Measurements from ENCODE around the gene TBP.

Gene TBP

DNA sequence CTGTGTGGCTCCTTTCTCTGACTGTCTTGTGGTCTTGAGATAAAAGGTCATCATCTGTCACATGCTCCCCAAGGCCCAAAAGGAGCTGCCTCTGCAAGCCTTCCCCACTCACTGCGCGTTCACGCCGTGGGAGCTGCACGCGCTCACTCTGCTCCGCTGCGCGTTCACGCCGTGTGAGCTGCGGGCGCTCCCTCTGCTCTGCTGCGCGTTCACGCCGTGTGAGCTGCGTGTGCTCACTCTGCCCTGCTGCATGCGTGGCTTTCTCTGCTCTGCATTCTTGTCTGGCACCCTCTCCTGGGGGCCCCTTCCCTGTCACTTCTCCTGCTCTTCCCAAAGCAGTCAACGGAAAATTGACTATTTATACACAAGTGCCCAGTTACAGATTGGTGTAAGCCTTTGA is 43.5 kb upstream of the TBP start:
- H3K27ac ChIP-seq (ENCODE audit: low read depth, low read length): no peak overlapping the region
- TF ChIP-seq, protein P1, sequence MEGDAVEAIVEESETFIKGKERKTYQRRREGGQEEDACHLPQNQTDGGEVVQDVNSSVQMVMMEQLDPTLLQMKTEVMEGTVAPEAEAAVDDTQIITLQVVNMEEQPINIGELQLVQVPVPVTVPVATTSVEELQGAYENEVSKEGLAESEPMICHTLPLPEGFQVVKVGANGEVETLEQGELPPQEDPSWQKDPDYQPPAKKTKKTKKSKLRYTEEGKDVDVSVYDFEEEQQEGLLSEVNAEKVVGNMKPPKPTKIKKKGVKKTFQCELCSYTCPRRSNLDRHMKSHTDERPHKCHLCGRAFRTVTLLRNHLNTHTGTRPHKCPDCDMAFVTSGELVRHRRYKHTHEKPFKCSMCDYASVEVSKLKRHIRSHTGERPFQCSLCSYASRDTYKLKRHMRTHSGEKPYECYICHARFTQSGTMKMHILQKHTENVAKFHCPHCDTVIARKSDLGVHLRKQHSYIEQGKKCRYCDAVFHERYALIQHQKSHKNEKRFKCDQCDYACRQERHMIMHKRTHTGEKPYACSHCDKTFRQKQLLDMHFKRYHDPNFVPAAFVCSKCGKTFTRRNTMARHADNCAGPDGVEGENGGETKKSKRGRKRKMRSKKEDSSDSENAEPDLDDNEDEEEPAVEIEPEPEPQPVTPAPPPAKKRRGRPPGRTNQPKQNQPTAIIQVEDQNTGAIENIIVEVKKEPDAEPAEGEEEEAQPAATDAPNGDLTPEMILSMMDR (IDR thresholded peaks at IDR 0.05; ENCODE audit: low read depth, low read length, poor library complexity, severe bottlenecking): no peak
- TF ChIP-seq EZH2phosphoT487 (IDR thresholded peaks at IDR 0.05; ENCODE audit: borderline replicate concordance, low read length): no peak
- no peaks in the 10 kb centered on the region for H3K36me3 ChIP-seq (ENCODE audit: control insufficient read depth, low read length)
- no peaks in the 10 kb centered on the region for H3K79me2 ChIP-seq (ENCODE audit: control insufficient read depth, low read length)
- no peaks in the 10 kb centered on the region for H4K20me1 ChIP-seq (ENCODE audit: control insufficient read depth, insufficient read depth, low read depth, low read length)
- H3K4me1 ChIP-seq (ENCODE audit: control insufficient read depth, low read length): no peaks in the 10 kb centered on the region
- no peaks in the 10 kb centered on the region for H3K9me2 ChIP-seq (replicated peaks; ENCODE audit: control insufficient read depth, low read length)
- H3K4me3 ChIP-seq (ENCODE audit: low read length): no peak overlapping the region
- no peaks in the 10 kb centered on the region for H3K27me3 ChIP-seq (ENCODE audit: control insufficient read depth, low read length)
- no peaks in the 10 kb centered on the region for H3K9me3 ChIP-seq (ENCODE audit: control insufficient read depth, insufficient read depth, low read length)
- no peaks in the 10 kb centered on the region for H3F3A ChIP-seq (ENCODE audit: control insufficient read depth, insufficient read depth)
- H3K4me2 ChIP-seq (ENCODE audit: low read length): no peak overlapping the region

DNA sequence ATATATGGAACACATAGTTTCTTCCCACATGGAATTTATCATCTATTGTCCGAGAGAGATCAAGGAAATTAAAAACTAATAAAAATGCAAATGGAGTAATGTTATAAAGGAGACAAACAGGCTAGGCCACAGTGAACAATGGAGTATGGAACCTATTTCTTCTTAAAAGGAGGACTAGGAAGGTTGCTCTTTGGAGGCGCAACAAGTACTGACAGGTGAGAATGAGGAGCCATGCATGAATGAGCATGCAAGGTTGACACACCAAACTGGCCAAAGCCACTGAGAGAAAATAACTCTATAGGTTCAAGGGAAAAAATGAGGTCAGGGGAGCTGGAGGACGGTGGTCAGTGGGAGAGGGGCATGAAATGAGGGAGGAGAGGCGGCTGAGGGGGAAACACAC is 41.9 kb upstream of the TBP start:
- Histone ChIP-seq H3K9me3 (ENCODE audit: control insufficient read depth, insufficient read depth, low read length) (no peaks in the 10 kb centered on the region), H3K27ac (ENCODE audit: low read depth, low read length) (no peak overlapping the region), H3K9me2 (replicated peaks; ENCODE audit: control insufficient read depth, low read length) (no peaks in the 10 kb centered on the region), H3F3A (ENCODE audit: control insufficient read depth, insufficient read depth) (no peaks in the 10 kb centered on the region), H3K4me2 (ENCODE audit: low read length) (no peak overlapping the region), H3K36me3 (ENCODE audit: control insufficient read depth, low read length) (no peaks in the 10 kb centered on the region), H3K79me2 (ENCODE audit: control insufficient read depth, low read length) (no peaks in the 10 kb centered on the region), H4K20me1 (ENCODE audit: control insufficient read depth, insufficient read depth, low read depth, low read length) (no peaks in the 10 kb centered on the region), H3K27me3 (ENCODE audit: control insufficient read depth, low read length) (no peaks in the 10 kb centered on the region), H3K4me1 (ENCODE audit: control insufficient read depth, low read length) (no peaks in the 10 kb centered on the region), H3K4me3 (ENCODE audit: low read length) (no peak overlapping the region)
- TF ChIP-seq, protein P1 (IDR thresholded peaks at IDR 0.05; ENCODE audit: low read depth, low read length, poor library complexity, severe bottlenecking): no peak
- TF ChIP-seq EZH2phosphoT487 (IDR thresholded peaks at IDR 0.05; ENCODE audit: borderline replicate concordance, low read length): no peak

DNA sequence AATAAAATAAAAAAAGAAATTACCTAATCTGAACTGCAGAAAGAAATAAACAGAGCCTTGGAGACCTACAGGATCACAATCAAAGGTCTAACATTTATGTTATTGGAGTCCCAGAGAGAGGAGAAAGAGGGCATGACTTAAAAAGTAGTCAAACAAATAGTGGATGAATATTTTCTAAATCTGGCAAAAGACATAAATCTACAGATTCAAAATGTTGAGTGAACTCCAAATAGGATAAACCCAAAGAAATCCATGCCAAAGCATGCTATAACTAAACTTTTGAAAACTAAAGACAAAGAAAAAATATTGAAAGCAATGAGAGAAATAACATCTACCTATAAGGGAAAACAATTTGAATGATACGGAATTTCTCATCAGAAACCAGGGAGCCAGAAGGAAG is 39.3 kb upstream of the TBP start:
- Histone ChIP-seq H3K4me2 (ENCODE audit: low read length) (no peak overlapping the region), H3K9me2 (replicated peaks; ENCODE audit: control insufficient read depth, low read length) (no peaks in the 10 kb centered on the region), H3K9me3 (ENCODE audit: control insufficient read depth, insufficient read depth, low read length) (no peaks in the 10 kb centered on the region), H4K20me1 (ENCODE audit: control insufficient read depth, insufficient read depth, low read depth, low read length) (no peaks in the 10 kb centered on the region), H3F3A (ENCODE audit: control insufficient read depth, insufficient read depth) (no peaks in the 10 kb centered on the region), H3K4me1 (ENCODE audit: control insufficient read depth, low read length) (no peaks in the 10 kb centered on the region), H3K79me2 (ENCODE audit: control insufficient read depth, low read length) (no peaks in the 10 kb centered on the region), H3K4me3 (ENCODE audit: low read length) (no peak overlapping the region), H3K27me3 (ENCODE audit: control insufficient read depth, low read length) (0 out of 2 replicates have a peak, but pooled peaks cover 6% of the 10 kb centered on the region), H3K27ac (ENCODE audit: low read depth, low read length) (no peak overlapping the region), H3K36me3 (ENCODE audit: control insufficient read depth, low read length) (no peaks in the 10 kb centered on the region)
- TF ChIP-seq, protein P1 (IDR thresholded peaks at IDR 0.05; ENCODE audit: low read depth, low read length, poor library complexity, severe bottlenecking): no peak
- no peak for TF ChIP-seq EZH2phosphoT487 (IDR thresholded peaks at IDR 0.05; ENCODE audit: borderline replicate concordance, low read length)
